Measurements from ENCODE around the gene SLC46A1. TPM values are rescaled to one million over a fixed set of nuclear protein-coding genes. Genes with fewer than 3 reads are reported as not detected.
A peak's percentile ranks its signal among the peaks of the same experiment; 100 is the strongest.

Gene SLC46A1
- total and polyA plus RNA-seq, 8 donors: 0.61 to 31.5 (median 2.6) TPM

DNA sequence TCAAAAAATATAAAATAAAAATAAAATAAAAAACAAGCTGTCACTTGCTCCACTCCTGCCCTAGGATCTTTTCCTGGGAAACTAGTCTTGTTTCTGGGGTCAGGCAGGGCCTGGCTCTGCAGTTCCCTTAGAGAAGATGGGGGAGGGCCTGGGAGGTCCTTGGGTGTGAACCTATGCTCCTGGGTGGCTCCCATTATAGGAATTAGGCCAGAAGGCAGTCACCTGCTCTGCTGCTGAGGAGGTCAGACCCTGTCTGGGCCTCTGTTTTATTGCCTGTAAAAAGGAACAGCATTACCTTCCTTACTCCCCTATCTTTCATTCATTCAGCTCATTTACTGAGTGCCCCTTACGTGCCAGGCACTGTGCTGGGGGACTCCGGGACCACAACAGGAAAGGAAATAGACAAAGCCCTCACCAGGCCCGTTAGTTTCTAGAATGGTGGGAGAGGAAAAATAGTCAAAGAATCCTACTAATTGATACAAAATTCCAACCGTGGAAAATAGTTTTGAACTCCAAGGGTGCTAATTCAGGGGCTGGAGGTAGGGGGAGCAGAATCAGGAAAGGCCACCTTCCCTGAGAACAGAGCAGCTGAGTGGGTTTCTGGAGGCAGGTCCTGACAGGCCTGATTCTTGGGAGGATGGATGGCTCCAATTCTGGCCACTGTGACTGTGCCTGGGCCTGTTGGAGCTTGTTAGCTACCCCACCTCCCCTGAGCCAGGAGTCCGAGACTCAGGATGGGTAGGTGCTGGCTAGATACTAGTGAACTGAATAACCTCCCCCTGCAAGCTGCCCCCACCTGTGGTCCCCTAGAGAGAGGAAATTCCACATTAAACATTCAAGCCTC is 1.3 kb upstream of the SLC46A1 start:
- Histone ChIP-seq H3K9me3 (no peaks in the 10 kb centered on the region), H3K27me3 (no peaks in the 10 kb centered on the region), H3K4me3 (no peak overlapping the region), H3K27ac (no peak overlapping the region), H3K4me1 (peaks cover 21 to 37% (median 28%) of the 10 kb centered on the region in 4 donors), H3K36me3 (peaks cover 0 to 13% (median 4%) of the 10 kb centered on the region in 4 donors)
- 80 to 88% (median 81%) methylated on average over 5 of the region's 5 CpGs for WGBS, 5 donors
- DNase-seq: peak in 1 of 2 donors; percentile 52
- intact Hi-C loops (cut with DNase I; ENCODE audit: low total_unique reads): no loop called here
- TF ChIP-seq, protein P1, sequence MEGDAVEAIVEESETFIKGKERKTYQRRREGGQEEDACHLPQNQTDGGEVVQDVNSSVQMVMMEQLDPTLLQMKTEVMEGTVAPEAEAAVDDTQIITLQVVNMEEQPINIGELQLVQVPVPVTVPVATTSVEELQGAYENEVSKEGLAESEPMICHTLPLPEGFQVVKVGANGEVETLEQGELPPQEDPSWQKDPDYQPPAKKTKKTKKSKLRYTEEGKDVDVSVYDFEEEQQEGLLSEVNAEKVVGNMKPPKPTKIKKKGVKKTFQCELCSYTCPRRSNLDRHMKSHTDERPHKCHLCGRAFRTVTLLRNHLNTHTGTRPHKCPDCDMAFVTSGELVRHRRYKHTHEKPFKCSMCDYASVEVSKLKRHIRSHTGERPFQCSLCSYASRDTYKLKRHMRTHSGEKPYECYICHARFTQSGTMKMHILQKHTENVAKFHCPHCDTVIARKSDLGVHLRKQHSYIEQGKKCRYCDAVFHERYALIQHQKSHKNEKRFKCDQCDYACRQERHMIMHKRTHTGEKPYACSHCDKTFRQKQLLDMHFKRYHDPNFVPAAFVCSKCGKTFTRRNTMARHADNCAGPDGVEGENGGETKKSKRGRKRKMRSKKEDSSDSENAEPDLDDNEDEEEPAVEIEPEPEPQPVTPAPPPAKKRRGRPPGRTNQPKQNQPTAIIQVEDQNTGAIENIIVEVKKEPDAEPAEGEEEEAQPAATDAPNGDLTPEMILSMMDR (IDR thresholded peaks at IDR 0.05): no peak
- TF ChIP-seq EP300 (IDR thresholded peaks at IDR 0.05): no peak
- TF ChIP-seq POLR2AphosphoS5 (IDR thresholded peaks at IDR 0.05): no peak
- TF ChIP-seq POLR2A (IDR thresholded peaks at IDR 0.05): no peak

DNA sequence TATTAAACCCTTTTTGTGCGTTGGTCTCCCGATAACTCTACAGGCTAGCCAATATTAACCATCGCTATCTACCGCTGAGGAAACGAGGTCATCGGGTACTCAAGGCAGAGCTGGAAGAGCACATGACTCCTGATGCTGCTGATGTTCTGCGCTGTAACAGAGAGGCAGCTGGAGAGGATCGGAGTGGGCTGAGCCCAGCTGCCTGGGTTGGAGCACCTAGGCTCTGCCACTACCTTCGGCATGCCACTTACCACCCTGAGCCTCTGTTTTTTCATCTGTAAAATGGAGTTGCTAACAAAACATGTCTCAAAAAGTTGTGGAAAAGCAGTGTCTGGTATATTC is 432 bp upstream of the SLC46A1 start:
- TF ChIP-seq EP300 (IDR thresholded peaks at IDR 0.05) (no peak), POLR2A (IDR thresholded peaks at IDR 0.05) (no peak), POLR2AphosphoS5 (IDR thresholded peaks at IDR 0.05) (no peak)
- TF ChIP-seq, protein P1 (IDR thresholded peaks at IDR 0.05): no peak
- H3K4me1 ChIP-seq: peaks cover 21 to 37% (median 28%) of the 10 kb centered on the region in 4 donors
- WGBS, 5 donors: 20 to 27% (median 26%) methylated on average over 9 of the region's 9 CpGs
- no peaks in the 10 kb centered on the region for H3K9me3 ChIP-seq
- H3K27me3 ChIP-seq: no peaks in the 10 kb centered on the region
- intact Hi-C loops (cut with DNase I; ENCODE audit: low total_unique reads): no loop called here
- H3K36me3 ChIP-seq: peaks cover 0 to 22% (median 13%) of the 10 kb centered on the region in 4 donors
- peak overlapping the region in 3 of 5 donors; percentile 41 to 76 (median 65) for H3K27ac ChIP-seq
- no peak for DNase-seq
- peak overlapping the region; percentile 67 to 94 (median 82) for H3K4me3 ChIP-seq

DNA sequence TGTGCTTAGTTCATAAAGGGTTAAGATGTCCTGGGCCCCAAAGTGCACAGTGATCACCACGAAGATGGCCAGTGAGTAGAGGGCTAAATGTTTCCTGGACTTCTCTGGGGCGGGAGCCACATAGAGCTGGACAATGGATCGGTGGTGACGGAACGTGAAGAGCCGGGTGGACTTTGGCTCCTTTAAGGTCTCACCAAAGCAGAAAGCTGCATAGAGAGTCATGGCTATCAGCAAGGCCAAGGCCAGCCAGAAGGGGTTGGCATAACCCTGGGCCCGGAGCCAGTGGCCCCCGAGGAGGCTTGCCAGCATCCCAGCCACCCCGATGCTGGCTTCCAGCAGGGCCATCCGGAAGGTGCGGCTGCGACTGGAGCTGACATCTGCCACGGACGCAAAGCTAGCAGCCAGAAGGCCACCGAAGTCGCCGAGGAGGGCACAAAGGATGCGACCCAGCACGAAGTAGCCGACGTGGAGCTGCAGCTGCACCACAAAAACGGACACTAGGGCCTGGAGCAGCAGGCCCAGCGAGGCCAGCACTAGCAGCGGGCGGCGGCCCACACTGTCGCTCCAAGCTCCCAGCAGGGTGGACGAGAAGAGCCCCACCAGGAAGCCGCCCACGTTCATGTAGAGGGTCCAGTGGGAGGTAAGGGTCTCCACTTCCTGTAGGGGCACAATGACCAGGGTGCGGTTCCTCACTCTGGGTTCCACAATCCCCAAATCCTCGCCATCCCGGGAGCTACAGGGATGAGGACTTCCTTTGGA is 1.0 kb downstream of the SLC46A1 start:
- Histone ChIP-seq H3K27me3 (no peaks in the 10 kb centered on the region), H3K4me3 (peak overlapping the region; percentile 67 to 94 (median 82)), H3K9me3 (no peaks in the 10 kb centered on the region), H3K4me1 (peaks cover 21 to 37% (median 28%) of the 10 kb centered on the region in 4 donors), H3K27ac (peak overlapping the region; percentile 26 to 76 (median 65)), H3K36me3 (peaks cover 3 to 36% (median 28%) of the 10 kb centered on the region in 4 donors)
- DNase-seq: peak; percentile 45 to 50
- intact Hi-C loops (cut with DNase I; ENCODE audit: low total_unique reads): no loop called here
- TF ChIP-seq POLR2AphosphoS5 (IDR thresholded peaks at IDR 0.05) (no peak), POLR2A (IDR thresholded peaks at IDR 0.05) (no peak), EP300 (IDR thresholded peaks at IDR 0.05) (no peak)
- TF ChIP-seq, protein P1 (IDR thresholded peaks at IDR 0.05): no peak
- 21 to 36% (median 24%) methylated on average over 15 to 33 of the region's 33 CpGs for WGBS, 5 donors

DNA sequence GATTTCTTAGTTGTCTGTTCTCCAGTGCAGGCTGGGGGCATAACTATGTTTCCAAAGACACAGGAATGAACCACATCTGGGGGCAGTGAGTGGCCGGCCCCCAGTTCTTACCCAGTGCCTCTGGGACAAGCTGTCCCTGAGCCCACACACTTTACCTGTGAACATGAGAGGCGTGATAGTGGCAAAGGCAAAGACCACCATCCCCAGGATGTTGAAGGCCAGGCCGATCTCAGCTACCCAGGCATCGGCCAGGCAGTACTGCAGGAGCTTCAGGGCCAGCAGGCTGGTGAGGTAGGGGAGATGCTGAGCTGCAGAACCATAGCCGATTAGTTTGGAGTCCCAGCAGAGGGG is 1.6 kb downstream of the SLC46A1 start:
- Histone ChIP-seq H3K9me3 (no peaks in the 10 kb centered on the region), H3K4me3 (peak overlapping the region in 2 of 4 donors; percentile 88 to 94), H3K27ac (no peak overlapping the region), H3K4me1 (peaks cover 21 to 37% (median 28%) of the 10 kb centered on the region in 4 donors), H3K36me3 (peaks cover 3 to 41% (median 33%) of the 10 kb centered on the region in 4 donors), H3K27me3 (no peaks in the 10 kb centered on the region)
- WGBS, 5 donors: 67 to 83% (median 76%) methylated on average over 5 of the region's 5 CpGs
- TF ChIP-seq, protein P1 (IDR thresholded peaks at IDR 0.05): no peak
- TF ChIP-seq POLR2A (IDR thresholded peaks at IDR 0.05): no peak
- DNase-seq: no peak
- intact Hi-C loops (cut with DNase I; ENCODE audit: low total_unique reads): no loop called here
